Measurements from ENCODE around the gene HJURP.
"Not testable (repeated sequence)": the region's sequence is repeated elsewhere in the genome, so short reads cannot be mapped to it uniquely, and the experiment has no call there.

HJURP gene

GRCh38 chr2:233854241-233854981 lies at the start of gene HJURP:
Gene HJURP, minus strand, starts transcription at chr2:233854535. Its CDS starts 35 bp downstream, at chr2:233854500.
- DNase-seq (ENCODE audit: low read depth in 2 of 2): peak; percentile 80 to 88

GRCh38 chr2:233901884-233902283 lies 47.5 kb upstream of the HJURP start:
- DNase-seq (ENCODE audit: low read depth in 2 of 2): no peak

- no peak for DNase-seq (ENCODE audit: low read depth in 2 of 2)
Observed at GRCh38 chr2:233901367-233901766, 47.0 kb upstream of the HJURP start.

GRCh38 chr2:233896253-233896652 lies 41.9 kb upstream of the HJURP start:
- not testable (repeated sequence) for DNase-seq (ENCODE audit: low read depth in 2 of 2)

GRCh38 chr2:233892793-233893192 lies 38.5 kb upstream of the HJURP start:
- DNase-seq (ENCODE audit: low read depth in 2 of 2): no peak

- DNase-seq (ENCODE audit: low read depth in 2 of 2): no peak
Observed at GRCh38 chr2:233882353-233882752, 28.0 kb upstream of the HJURP start.

- DNase-seq (ENCODE audit: low read depth in 2 of 2): not testable (repeated sequence)
Observed at GRCh38 chr2:233872125-233872524, 17.8 kb upstream of the HJURP start.

- no peak for DNase-seq (ENCODE audit: low read depth in 2 of 2)
Observed at GRCh38 chr2:233871432-233871831, 17.1 kb upstream of the HJURP start.

- peak; percentile 28 to 33 for DNase-seq (ENCODE audit: low read depth in 2 of 2)
Observed at GRCh38 chr2:233867993-233868532, 13.7 kb upstream of the HJURP start, which contains the start of gene MSL3B. Gene MSL3B, minus strand, starts transcription at chr2:233868386.

- DNase-seq (ENCODE audit: low read depth in 2 of 2): no peak
Observed at GRCh38 chr2:233866479-233866878, 12.1 kb upstream of the HJURP start.

GRCh38 chr2:233865838-233866237 lies 11.5 kb upstream of the HJURP start:
- DNase-seq (ENCODE audit: low read depth in 2 of 2): no peak

GRCh38 chr2:233862261-233862768 lies 8.0 kb upstream of the HJURP start:
- no peak for DNase-seq (ENCODE audit: low read depth in 2 of 2)

- DNase-seq (ENCODE audit: low read depth in 2 of 2): no peak
Observed at GRCh38 chr2:233858331-233858730, 4.0 kb upstream of the HJURP start.

GRCh38 chr2:233857511-233858141 lies 3.3 kb upstream of the HJURP start:
- peak; percentile 45 to 57 for DNase-seq (ENCODE audit: low read depth in 2 of 2)

- no peak for DNase-seq (ENCODE audit: low read depth in 2 of 2)
Observed at GRCh38 chr2:233856184-233856583, 1.8 kb upstream of the HJURP start.

GRCh38 chr2:233855345-233855744 lies 1.0 kb upstream of the HJURP start:
- no peak for DNase-seq (ENCODE audit: low read depth in 2 of 2)

- DNase-seq (ENCODE audit: low read depth in 2 of 2): no peak
Observed at GRCh38 chr2:233853883-233854240, 473 bp downstream of the HJURP start.

GRCh38 chr2:233853353-233853752 lies 982 bp downstream of the HJURP start:
- DNase-seq (ENCODE audit: low read depth in 2 of 2): no peak

- no peak for DNase-seq (ENCODE audit: low read depth in 2 of 2)
Observed at GRCh38 chr2:233852056-233852455, 2.3 kb downstream of the HJURP start.

GRCh38 chr2:233851169-233851568 lies 3.2 kb downstream of the HJURP start:
- no peak for DNase-seq (ENCODE audit: low read depth in 2 of 2)

- no peak for DNase-seq (ENCODE audit: low read depth in 2 of 2)
Observed at GRCh38 chr2:233850745-233851144, 3.6 kb downstream of the HJURP start.

GRCh38 chr2:233849607-233850271 lies 4.6 kb downstream of the HJURP start:
- DNase-seq (ENCODE audit: low read depth in 2 of 2): no peak

Measured in activated CD4-positive, alpha-beta T cell treated with anti-CD3 and anti-CD28 coated beads for 24 hours (primary cell).